Activated CD8-positive, alpha-beta T cell treated with anti-CD3 and anti-CD28 coated beads for 36 hours (primary cell): ENCODE results near the gene TMEM9B. TPM values are rescaled to one million over a fixed set of nuclear protein-coding genes. Genes with fewer than 3 reads are reported as not detected.

Experiments
- ATAC-seq: fragments of 200-7000 bp; cut with Tn5 transposase; one replicate; pipeline ENCODE4 v1.10.0; 2021; ENCODE audit warnings: mild to moderate bottlenecking, moderate library complexity
- CTCF ChIA-PET: fragments of 350-600 bp; sonication (Branson Sonifier 250); formaldehyde crosslinking; loops from one replicate; lab custom pipeline; 2021; ENCODE audit warnings: antibody characterized with exemption; lab: Charles Lee
- POLR2A ChIA-PET: fragments of 350-600 bp; sonication (Branson Sonifier 250); formaldehyde crosslinking; loops from one replicate; lab custom pipeline; 2021; ENCODE audit warnings: antibody characterized with exemption; lab: Charles Lee
- DNase-seq: peaks from one replicate; pipeline ENCODE4 v3.0.0-alpha.2; 2020
- H3K27ac Mint-ChIP-seq: one replicate; pipeline ENCODE4 v1.8.0; 2021; ENCODE audit warnings: mild to moderate bottlenecking, mixed read lengths
- H3K27me3 Mint-ChIP-seq: one replicate; pipeline ENCODE4 v1.8.0; 2021; ENCODE audit warnings: mixed read lengths
- H3K36me3 Mint-ChIP-seq: one replicate; pipeline ENCODE4 v1.8.0; 2021; ENCODE audit warnings: low read depth, mixed read lengths
- H3K4me1 Mint-ChIP-seq: one replicate; pipeline ENCODE4 v1.8.0; 2021; ENCODE audit warnings: low read depth, mixed read lengths
- H3K4me3 Mint-ChIP-seq: one replicate; pipeline ENCODE4 v1.8.0; 2021; ENCODE audit warnings: mild to moderate bottlenecking, moderate library complexity, mixed read lengths
- H3K9me3 Mint-ChIP-seq: one replicate; pipeline ENCODE4 v1.8.0; 2021; ENCODE audit warnings: mixed read lengths
- intact Hi-C: fragments of 100-400 bp; cut with micrococcal nuclease; formaldehyde crosslinking; loops from one replicate; pipeline ENCODE4 v1.10.0; 2022
- total RNA-seq, 2 experiments: library from RNA; stranded (reverse); gene quantifications; one replicate each; pipeline ENCODE4 v1.2.3, GENCODE V29; 2021
- TF ChIP-seq, protein P1 (sequence below): fragments of 200-600 bp; IDR thresholded peaks from one replicate; pipeline ENCODE4 v1.8.0; 2022; ENCODE audit warnings: antibody characterized with exemption, mild to moderate bottlenecking

The TMEM9B gene
- total RNA-seq, 2 experiments from 2014 or later: 14.6 to 16.3 TPM

DNA sequence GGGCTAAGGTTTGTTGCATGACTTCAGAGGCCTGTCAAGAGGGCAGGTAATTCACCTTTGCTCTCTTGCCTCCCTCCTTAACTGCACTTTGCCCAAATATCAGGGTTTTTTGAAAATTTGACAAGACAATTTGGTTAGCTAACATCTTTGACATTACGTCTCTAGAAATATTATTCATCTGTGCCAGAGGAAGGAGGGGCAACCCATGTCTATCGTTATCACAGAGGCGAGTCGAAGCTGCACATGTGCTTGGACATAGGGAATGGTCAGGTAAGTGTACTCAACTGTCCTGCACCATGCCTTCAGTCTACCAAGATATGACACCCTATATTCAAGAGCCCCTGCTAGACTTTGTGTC, 49.6 kb downstream of the TMEM9B start:
- POLR2A ChIA-PET: no interaction called here
- Mint-ChIP-seq H3K36me3 (peaks cover 23% of the 10 kb centered on the region), H3K4me1 (peaks cover 32% of the 10 kb centered on the region), H3K4me3 (peak overlapping the region; percentile 59), H3K9me3 (no peaks in the 10 kb centered on the region), H3K27ac (peak overlapping the region; percentile 82), H3K27me3 (no peaks in the 10 kb centered on the region)
- CTCF ChIA-PET: interaction anchor here (0.8 to 5.1 kb wide), 20 partner anchors 10 to 592 kb away, joined by 3 to 49 read pairs (median 4); partner anchors contain the start of genes ASCL3 and TMEM9B
- DNase-seq (no peak), ATAC-seq (no peak)
- TF ChIP-seq, protein P1, sequence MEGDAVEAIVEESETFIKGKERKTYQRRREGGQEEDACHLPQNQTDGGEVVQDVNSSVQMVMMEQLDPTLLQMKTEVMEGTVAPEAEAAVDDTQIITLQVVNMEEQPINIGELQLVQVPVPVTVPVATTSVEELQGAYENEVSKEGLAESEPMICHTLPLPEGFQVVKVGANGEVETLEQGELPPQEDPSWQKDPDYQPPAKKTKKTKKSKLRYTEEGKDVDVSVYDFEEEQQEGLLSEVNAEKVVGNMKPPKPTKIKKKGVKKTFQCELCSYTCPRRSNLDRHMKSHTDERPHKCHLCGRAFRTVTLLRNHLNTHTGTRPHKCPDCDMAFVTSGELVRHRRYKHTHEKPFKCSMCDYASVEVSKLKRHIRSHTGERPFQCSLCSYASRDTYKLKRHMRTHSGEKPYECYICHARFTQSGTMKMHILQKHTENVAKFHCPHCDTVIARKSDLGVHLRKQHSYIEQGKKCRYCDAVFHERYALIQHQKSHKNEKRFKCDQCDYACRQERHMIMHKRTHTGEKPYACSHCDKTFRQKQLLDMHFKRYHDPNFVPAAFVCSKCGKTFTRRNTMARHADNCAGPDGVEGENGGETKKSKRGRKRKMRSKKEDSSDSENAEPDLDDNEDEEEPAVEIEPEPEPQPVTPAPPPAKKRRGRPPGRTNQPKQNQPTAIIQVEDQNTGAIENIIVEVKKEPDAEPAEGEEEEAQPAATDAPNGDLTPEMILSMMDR: no peak
- intact Hi-C loops: loop anchor here (5.0 to 10.0 kb wide), 2 partner anchors 48 to 220 kb away; partner anchors contain the start of gene TMEM9B

DNA sequence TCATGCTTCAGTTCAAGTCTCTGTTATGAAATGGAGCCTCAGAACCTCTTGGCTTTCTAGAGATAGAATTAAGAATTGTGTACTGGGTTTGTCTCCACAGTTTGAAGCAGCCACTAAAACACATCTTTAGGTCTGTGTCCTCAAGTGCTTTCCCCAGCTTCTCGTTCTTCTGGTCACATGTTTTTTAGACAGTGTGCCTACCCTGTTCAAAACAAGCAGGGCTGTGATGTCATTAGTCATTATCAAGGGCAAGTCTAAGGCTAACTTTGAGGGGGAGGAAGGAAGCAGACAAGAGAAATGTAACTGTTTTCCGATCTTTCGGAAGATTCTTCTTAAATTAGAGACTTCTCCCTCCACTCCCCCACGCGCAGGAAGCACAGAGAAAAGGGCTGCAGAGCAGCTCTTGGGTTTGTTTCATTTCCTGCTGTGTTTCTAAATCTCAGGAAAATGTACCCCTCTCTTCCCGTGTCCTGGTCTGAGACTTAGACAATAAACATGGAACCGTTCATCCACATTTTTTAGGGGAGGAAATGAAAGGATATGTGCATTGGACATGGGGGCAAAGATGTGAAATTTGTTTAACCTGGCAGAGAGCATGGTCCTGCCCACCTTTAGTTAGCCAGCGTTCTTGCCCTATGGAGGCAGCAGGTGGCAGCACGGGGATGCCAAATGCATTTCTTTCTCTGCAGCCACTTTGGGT, 50.1 kb downstream of the TMEM9B start:
- TF ChIP-seq, protein P1: peak; percentile 79
- peaks cover 32% of the 10 kb centered on the region for H3K4me1 Mint-ChIP-seq
- peak overlapping the region; percentile 59 for H3K4me3 Mint-ChIP-seq
- peak; percentile 52 for ATAC-seq
- intact Hi-C loops: loop anchor here (5.0 to 10.0 kb wide), 2 partner anchors 48 to 221 kb away; partner anchors contain the start of gene TMEM9B
- POLR2A ChIA-PET: no interaction called here
- H3K27me3 Mint-ChIP-seq: no peaks in the 10 kb centered on the region
- peak; percentile 79 for DNase-seq
- CTCF ChIA-PET: interaction anchor here (0.7 to 5.1 kb wide), 25 partner anchors 9 to 594 kb away, joined by 3 to 49 read pairs (median 4); partner anchors contain the start of genes ASCL3 and TMEM9B
- H3K36me3 Mint-ChIP-seq: peaks cover 23% of the 10 kb centered on the region
- H3K27ac Mint-ChIP-seq: peak overlapping the region; percentile 82
- H3K9me3 Mint-ChIP-seq: no peaks in the 10 kb centered on the region

DNA sequence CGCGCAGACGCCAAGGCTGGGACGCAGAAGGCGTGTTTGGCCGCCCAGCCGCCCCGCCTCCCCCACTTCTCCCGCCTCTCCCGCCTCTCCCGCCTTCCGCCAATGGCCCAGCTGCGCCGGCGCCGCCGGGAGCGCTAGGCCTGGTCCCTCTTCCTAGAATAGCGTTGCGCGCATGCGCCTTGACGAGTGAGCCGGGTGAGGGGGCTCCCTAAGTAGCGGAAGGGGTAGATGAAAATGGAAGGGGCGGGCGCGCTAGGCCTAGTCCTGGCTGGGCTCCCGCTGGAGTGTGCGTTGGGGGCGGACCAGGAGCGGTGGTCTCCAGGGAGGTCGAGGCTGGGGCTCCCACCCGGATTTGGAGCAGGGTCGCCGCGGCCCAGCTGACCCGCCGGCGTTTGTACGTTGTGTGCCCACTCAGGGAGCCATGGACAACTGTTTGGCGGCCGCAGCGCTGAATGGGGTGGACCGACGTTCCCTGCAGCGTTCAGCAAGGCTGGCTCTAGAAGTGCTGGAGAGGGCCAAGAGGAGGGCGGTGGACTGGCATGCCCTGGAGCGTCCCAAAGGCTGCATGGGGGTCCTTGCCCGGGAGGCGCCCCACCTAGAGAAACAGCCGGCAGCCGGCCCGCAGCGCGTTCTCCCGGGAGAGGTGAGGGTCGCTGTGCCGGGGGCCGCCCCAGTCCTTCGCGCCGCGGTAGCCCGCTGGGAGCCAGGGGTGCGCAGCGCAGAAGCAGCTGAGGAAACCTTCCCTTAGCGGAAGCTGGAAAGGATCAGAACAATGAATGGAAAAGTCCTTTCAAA, 53.0 kb downstream of the TMEM9B start, which contains the start of gene AKIP1:
Gene AKIP1, plus strand, starts transcription at position 161 of the 795 bp plus-strand sequence. Its CDS starts 261 bp downstream, at position 422.
- DNase-seq (peak; percentile 90), ATAC-seq (peak; percentile 80)
- TF ChIP-seq, protein P1: no peak
- H3K27ac Mint-ChIP-seq: peak within 1 kb of the TSS; percentile 88
- H3K9me3 Mint-ChIP-seq: no peaks in the 10 kb centered on the region
- intact Hi-C loops: loop anchor here (5.0 to 10.0 kb wide), 2 partner anchors 51 to 224 kb away; partner anchors contain the start of gene TMEM9B
- ChIA-PET CTCF (interaction anchor here (0.9 to 5.1 kb wide), 5 partner anchors 29 to 228 kb away, joined by 3 to 49 read pairs (median 4); no protein-coding TSS in a partner anchor), POLR2A (interaction anchor here (1.0 to 1.5 kb wide), 5 partner anchors 10 to 550 kb away, joined by 3 to 7 read pairs (median 3); partner anchors contain the start of genes RPL27A, TMEM9B, TRIM66 and ZNF143)
- H3K4me1 Mint-ChIP-seq: peaks cover 42% of the 10 kb centered on the region
- peak within 1 kb of the TSS; percentile 84 for H3K4me3 Mint-ChIP-seq
- H3K27me3 Mint-ChIP-seq: no peaks in the 10 kb centered on the region
- peaks cover 15% of the 10 kb centered on the region for H3K36me3 Mint-ChIP-seq

DNA sequence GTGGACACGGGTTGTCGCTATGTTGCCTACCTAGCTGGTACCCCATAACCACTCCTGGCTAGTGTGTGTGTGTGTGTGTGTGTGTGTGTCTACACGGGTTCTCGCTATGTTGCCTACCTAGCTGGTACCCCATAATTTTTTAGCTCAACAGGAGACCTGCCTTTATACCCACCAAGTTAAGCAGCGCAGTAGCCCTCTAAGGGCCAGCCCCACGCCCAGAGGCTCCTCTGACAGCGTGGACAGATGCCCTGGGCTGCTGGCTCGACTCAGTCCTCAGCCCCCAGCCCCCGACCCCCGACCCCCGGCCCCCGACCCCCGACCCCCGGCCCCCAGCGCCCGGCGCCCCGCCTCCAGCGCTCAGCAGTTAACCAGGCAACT, 53.6 kb downstream of the TMEM9B start:
- peak overlapping the region; percentile 84 for H3K4me3 Mint-ChIP-seq
- no peak overlapping the region for H3K27ac Mint-ChIP-seq
- ChIA-PET POLR2A (interaction anchor here (1.5 kb wide), 1 partner anchor 228 kb away, joined by 7 read pairs; the partner anchor contains the start of genes RPL27A and TRIM66), CTCF (interaction anchor here (0.6 to 5.1 kb wide), 4 partner anchors 50 to 228 kb away, joined by 3 to 49 read pairs (median 14); no protein-coding TSS in a partner anchor)
- no peaks in the 10 kb centered on the region for H3K27me3 Mint-ChIP-seq
- intact Hi-C loops: loop anchor here (5.0 to 10.0 kb wide), 2 partner anchors 52 to 224 kb away; partner anchors contain the start of gene TMEM9B
- ATAC-seq: peak; percentile 16
- no peak for DNase-seq
- no peaks in the 10 kb centered on the region for H3K9me3 Mint-ChIP-seq
- TF ChIP-seq, protein P1: no peak
- peaks cover 43% of the 10 kb centered on the region for H3K4me1 Mint-ChIP-seq
- H3K36me3 Mint-ChIP-seq: peaks cover 15% of the 10 kb centered on the region
